HG03457 (cell line): ENCODE measurements around the gene FNDC11.
"Not testable (repeated sequence)": the region's sequence is repeated elsewhere in the genome, so short reads cannot be mapped to it uniquely, and the experiment has no call there.

ENCODE experiments used
- ATAC-seq: cut with Tn5 transposase; IDR thresholded peaks from one replicate; pipeline ENCODE4 v1.9.1; 2021; ENCODE audit warnings: moderate number of reproducible peaks; ENCODE audit not compliant: unreplicated experiment

FNDC11 gene

GRCh38 chr20:63596423-63596822 is 42.5 kb downstream of the FNDC11 start:
- no peak for ATAC-seq

- no peak for ATAC-seq
Observed at GRCh38 chr20:63597651-63598478, 43.9 kb downstream of the FNDC11 start.

- no peak for ATAC-seq
Observed at GRCh38 chr20:63598479-63599395, 44.8 kb downstream of the FNDC11 start.

DNA sequence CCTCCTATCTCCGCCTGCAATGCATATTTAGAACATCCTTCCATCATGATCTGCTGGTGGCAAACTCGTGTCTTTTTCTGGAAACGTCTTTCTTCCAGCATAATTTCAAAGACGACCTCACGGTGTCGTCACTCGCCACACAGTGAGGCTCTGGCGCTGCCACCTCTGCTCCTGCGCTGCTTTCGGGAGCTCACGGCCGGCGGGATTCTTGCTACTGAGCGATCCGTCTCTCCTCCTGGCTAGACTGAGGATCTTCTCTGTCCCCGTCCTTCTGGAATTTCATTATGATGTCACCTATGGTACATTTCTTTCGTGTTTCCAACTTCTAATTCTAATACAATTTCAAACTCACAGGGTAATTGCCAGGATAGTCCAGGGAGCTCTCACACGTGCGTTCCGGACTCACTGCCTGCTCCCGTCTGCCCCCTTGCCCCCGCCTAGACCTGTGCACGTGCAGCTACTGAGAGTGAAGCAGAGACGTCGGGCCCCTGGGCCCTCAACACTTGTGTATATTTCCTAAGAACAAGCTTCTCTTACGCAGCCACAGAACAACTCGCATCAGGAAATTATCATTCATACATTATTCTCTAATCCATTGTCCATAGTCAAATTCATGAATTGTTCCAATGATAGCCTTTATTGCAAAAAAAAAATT is 45.6 kb downstream of the FNDC11 start:
- ATAC-seq: no peak

GRCh38 chr20:63601679-63602078 is 47.7 kb downstream of the FNDC11 start:
- ATAC-seq: not testable (repeated sequence)

DNA sequence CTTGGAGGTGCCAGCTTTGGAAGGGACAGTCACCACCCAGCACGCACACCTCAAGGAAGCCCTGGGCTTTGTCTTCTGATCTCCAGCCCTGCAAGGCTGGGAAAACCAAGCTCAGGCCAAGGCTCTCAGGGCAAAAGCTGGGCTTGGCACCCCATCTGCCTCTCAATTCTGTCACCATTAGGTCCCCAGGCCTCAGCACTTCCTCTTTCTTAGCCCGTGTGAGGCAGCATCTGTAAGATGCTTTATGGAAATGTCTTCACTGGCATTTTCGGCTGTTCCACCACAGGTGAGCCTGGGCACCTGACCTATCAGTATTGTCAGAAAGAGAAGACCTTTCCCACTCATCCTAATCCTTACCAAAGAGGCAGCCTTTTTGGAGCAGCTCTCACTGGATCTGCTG is 48.4 kb downstream of the FNDC11 start:
- ATAC-seq: no peak
